Mammary epithelial cell (primary cell): Measurements from ENCODE around the gene ANKS1B.

Source experiments
- CTCF ChIP-seq, 2 donors: IDR thresholded peaks in 1 of 2; conservative IDR thresholded peaks in 1 of 2; 2 replicates each; pipeline ENCODE4 v1.5.1; 2011 to 2012; ENCODE audit warnings: inconsistent platforms in 2 of 2, low read length in 2 of 2, mild to moderate bottlenecking in 2 of 2, control low read depth in 1 of 2, low read depth in 1 of 2; ENCODE audit not compliant: insufficient read depth in 1 of 2; ENCODE audit errors: extremely low read depth in 1 of 2
- EZH2 ChIP-seq: IDR thresholded peaks from 2 replicates; pipeline ENCODE4 v1.6.1; 2012; ENCODE audit warnings: low read length, inconsistent platforms, borderline replicate concordance

GRCh38 chr12:99528478-99528877 is 456.3 kb downstream of the ANKS1B start:
- TF ChIP-seq EZH2, result no peak
- TF ChIP-seq CTCF (conservative IDR thresholded peaks at IDR 0.05 in 1 of 2, IDR thresholded peaks at IDR 0.05 in 1 of 2; ENCODE audit: extremely low read depth in 1 of 2, insufficient read depth in 1 of 2, low read depth in 1 of 2, low read length in 2 of 2), result no peak
